Measurements from ENCODE around the gene EXOSC7.

DNA sequence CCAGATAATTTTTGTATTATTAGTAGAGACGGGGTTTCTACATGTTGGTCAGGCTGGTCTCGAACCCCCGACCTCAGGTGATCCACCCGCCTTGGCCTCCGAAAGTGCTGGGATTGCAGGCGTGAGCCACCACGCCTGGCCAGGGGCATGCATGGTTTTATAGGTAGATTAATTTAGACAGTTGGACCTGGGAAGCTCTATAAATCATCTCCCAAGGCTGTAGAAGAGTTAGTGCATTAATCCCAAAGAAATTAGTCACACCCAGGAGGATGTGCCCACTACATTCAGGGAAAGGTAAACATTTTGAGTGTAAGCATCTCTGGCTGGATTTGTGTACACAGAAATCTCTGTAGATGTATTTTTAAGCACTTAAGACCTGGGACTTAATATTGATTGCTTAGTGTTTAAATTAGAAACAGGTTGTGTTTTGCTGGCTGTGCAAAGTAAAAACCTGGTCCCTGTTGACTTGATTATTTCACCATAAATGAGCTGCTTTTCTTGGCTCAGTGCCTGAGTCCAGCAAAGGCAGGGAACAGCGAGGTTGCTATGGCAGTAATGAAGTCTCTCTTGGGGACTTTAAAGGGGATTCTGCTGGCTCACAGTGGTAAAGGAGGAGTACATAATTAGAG lies 19.2 kb downstream of the EXOSC7 start:
- TF ChIP-seq, protein P1, sequence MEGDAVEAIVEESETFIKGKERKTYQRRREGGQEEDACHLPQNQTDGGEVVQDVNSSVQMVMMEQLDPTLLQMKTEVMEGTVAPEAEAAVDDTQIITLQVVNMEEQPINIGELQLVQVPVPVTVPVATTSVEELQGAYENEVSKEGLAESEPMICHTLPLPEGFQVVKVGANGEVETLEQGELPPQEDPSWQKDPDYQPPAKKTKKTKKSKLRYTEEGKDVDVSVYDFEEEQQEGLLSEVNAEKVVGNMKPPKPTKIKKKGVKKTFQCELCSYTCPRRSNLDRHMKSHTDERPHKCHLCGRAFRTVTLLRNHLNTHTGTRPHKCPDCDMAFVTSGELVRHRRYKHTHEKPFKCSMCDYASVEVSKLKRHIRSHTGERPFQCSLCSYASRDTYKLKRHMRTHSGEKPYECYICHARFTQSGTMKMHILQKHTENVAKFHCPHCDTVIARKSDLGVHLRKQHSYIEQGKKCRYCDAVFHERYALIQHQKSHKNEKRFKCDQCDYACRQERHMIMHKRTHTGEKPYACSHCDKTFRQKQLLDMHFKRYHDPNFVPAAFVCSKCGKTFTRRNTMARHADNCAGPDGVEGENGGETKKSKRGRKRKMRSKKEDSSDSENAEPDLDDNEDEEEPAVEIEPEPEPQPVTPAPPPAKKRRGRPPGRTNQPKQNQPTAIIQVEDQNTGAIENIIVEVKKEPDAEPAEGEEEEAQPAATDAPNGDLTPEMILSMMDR (optimal IDR thresholded peaks at IDR 0.05 in 1 of 3, IDR thresholded peaks at IDR 0.05 in 1 of 3, conservative IDR thresholded peaks at IDR 0.05 in 1 of 3; ENCODE audit: extremely low read depth in 1 of 3, insufficient read depth in 2 of 3, low read length in 3 of 3): no peak
- TF ChIP-seq EZH2 (IDR thresholded peaks at IDR 0.05; ENCODE audit: low read length): no peak

All from keratinocyte (primary cell).